GM19025 (cell line): ENCODE results near the gene DYSF.

Experiments
- ATAC-seq: cut with Tn5 transposase; IDR thresholded peaks from one replicate; pipeline ENCODE4 v1.9.1; 2021; ENCODE audit warnings: mild to moderate bottlenecking, low read depth, moderate library complexity; ENCODE audit not compliant: unreplicated experiment

DYSF gene

GRCh38 chr2:71496156-71496770, 42.9 kb downstream of the DYSF start:
- ATAC-seq, result no peak

- ATAC-seq, result no peak
Measured at GRCh38 chr2:71498261-71498701, 44.9 kb downstream of the DYSF start.

- ATAC-seq, result no peak
Measured at GRCh38 chr2:71499691-71500090, 46.3 kb downstream of the DYSF start.

DNA sequence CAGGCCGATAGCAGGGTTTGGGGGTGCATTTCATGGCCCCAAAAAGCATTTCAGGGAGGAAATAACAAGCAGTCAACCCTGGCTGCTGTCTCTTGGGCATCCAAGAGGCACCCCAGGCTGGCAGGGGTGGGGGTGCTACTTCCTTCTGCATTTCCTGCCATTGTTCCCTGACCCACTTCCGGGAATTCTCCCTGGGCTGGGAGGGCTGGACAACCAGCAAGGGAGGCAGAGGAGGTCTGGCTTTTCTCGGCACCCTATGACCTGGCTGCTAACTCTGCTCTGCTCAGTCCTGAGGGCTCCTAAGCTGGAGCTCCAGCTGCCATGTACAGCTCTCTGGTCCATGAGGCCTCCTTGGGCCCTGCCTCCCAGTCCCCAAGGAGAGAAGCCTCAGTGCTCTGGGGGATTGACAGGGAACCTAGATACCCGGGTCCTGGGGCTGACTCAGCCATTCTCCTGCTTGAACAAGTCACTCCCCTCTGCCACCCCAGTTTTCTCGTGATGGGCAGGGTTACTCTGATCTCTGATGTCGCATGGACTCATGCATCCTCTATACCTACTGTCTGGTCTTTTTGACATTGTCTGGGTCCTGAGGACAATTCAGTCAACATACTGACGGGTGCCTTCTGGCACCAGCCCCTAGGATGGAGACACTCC, 47.2 kb downstream of the DYSF start:
- no peak for ATAC-seq

DNA sequence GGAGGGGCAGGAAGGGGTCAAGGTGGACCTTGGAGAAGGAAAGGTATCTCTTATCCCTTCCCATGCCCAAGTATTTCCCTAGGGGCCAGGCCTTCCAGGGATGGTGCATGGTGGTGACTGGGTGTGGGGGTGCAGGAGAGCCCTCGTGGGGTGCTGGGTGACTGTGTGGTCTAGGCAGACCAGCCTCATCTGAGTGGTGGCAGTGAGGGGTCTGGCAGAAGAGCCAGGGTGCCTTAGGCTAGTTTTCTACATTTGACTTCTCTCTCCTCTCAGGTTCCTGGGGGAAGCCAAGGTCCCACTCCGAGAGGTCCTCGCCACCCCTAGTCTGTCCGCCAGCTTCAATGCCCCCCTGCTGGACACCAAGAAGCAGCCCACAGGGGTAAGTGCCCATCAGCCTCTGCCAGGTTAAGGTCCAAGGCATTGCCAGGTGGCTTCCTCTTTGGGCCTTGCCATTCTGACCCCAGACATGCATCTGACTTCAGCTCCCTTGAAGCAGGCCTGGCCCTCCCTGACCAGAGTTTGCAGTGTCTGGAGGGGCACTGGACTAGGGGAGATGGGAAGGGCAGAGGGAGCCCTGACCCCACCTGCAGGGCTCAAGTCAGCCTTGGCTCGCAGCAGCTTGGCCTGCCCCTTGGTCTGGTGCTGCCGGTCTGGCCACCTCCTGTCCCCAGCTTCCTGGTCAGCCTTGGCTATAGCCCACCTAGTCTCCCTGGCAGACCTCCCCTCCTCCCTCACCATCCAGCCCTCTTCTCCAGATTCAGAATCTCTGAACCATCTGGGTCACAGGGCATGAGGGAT, 49.8 kb downstream of the DYSF start:
- ATAC-seq, result no peak

GRCh38 chr2:71503837-71504236, 50.5 kb downstream of the DYSF start:
- no peak for ATAC-seq

DNA sequence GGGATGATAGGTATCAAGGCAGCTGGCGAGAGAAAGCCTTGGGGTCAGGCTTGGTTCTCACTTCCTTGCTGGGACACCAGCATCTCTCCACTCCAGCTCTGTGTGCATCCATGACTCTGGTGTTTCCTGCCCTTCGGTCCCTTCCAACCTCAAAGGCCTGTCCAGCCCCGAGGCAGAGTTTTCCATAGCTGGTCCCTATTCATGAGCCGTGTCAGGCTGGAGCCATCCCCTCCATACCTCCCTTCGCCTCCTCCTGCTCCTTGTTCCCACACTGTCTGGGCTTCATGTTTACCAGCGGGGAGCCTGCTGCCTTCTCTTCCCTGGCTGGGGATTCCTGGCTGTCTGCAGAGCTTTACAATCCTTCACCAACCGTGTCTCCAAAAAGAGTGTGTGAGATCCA, 51.2 kb downstream of the DYSF start:
- no peak for ATAC-seq

DNA sequence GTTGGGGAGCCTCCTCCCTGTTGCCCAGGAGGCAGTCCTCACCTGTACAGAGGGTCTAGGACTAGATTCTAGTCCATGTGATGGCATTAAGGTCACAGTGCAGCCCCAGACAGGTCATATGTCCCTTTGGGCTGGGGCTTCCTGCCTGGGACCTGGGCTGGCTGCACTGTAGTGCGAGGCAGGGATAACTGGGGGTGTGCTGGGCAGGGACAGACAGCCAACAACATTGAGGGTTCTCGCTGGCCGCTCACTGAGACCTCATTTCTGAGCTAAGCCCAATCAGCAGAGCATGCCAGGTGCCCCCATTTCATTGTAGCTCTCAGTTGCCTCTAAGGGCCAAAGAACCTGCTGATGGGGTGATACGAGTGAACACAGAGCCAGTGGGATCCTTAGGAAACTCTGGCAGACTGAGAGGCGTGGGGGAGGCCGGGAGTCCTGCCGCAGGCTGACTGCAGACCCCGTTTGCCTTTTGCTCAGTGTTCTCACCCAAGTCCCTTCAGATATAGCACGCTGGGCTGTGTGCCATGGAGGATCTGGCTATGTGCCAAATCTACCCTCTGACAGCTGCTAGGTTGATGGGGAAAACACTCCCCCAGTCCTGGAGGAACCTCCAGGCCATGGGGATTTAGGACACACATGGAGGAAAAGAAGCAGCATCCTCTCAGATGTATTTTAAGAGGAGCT, 51.9 kb downstream of the DYSF start:
- ATAC-seq, result no peak

DNA sequence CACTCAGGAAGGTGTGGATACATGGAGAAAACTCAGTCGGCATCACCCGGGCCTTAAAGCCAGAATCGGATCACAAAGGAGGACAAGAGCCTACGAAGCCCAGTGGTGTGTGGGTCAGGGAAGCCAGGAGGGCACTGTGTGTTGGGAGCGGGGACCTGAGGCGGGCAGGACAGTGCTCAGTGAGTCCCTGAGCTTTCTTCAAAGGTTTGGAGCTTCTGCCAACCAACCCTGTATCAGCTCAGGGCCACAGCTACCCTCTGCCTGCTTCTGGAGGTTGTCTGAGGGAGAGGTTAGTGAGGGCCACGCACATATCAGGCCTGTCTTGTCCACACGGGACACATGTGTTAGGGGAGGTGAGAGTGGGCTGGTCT, 52.4 kb downstream of the DYSF start:
- ATAC-seq, result no peak

GRCh38 chr2:71506222-71507153, 53.1 kb downstream of the DYSF start:
- no peak for ATAC-seq

GRCh38 chr2:71507476-71507875, 54.1 kb downstream of the DYSF start:
- no peak for ATAC-seq

- no peak for ATAC-seq
Measured at GRCh38 chr2:71510196-71510807, 56.9 kb downstream of the DYSF start.

- no peak for ATAC-seq
Measured at GRCh38 chr2:71510938-71511337, 57.6 kb downstream of the DYSF start.

DNA sequence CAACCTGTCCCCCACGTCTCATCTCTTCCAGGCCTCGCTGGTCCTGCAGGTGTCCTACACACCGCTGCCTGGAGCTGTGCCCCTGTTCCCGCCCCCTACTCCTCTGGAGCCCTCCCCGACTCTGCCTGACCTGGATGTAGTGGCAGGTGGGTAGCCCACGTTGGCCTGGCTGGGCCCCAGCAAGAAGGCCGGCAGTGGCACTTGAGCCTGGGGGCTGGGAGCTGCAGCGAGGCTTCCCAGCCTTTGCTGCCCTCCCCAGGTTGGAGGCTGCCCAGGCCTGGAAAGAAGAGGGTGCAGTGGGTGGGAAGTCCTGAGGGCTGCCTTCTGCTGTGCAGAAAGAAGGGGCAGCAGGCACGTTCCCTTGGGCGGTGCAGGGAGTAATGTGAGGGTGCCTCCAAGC, 58.4 kb downstream of the DYSF start:
- no peak for ATAC-seq

- no peak for ATAC-seq
Measured at GRCh38 chr2:71512386-71512785, 59.0 kb downstream of the DYSF start.

GRCh38 chr2:71513096-71513495, 59.7 kb downstream of the DYSF start:
- no peak for ATAC-seq

DNA sequence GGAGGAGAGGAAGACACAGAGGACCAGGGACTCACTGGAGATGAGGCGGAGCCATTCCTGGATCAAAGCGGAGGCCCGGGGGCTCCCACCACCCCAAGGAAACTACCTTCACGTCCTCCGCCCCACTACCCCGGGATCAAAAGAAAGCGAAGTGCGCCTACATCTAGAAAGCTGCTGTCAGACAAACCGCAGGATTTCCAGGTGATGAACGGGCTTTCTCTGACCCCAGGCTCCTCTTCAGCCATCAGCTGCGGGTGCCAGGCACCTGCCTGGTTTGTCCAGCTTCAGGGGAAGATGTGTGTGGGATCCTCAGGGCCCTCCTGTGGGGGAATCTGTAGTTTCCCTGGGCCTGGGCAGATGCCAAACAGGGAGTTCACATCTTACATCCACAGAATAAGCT, 60.4 kb downstream of the DYSF start:
- no peak for ATAC-seq

DNA sequence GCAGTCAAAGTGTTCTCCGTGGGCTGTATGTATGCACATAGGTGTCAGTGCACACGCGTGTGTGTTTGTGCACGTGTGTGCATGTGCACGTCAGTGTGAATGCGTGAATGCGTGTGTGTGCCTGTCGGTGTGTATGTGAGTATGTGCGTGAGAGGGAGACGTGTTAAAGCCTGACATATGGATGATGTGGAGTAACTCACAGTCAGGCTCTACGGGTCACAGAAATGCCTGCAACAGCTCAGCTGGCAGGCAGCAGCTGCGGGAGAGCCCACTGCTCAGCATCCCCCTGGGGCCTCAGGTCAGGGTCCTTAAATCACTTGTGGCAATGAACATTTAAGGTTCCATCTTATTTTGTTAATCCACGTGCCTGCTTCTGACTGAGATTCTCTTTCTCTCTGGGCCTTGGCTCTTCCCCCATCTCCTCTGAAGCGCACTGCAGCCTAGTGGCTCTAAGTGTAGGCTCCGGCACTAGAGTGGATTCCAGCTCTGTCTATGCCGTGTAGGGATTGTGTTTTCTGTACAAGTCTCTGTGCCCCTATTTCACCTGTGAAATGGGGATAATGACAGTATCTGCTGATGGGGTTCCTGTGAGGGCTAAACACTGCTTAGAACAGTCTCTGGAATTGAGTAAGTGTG, 63.0 kb downstream of the DYSF start:
- no peak for ATAC-seq

DNA sequence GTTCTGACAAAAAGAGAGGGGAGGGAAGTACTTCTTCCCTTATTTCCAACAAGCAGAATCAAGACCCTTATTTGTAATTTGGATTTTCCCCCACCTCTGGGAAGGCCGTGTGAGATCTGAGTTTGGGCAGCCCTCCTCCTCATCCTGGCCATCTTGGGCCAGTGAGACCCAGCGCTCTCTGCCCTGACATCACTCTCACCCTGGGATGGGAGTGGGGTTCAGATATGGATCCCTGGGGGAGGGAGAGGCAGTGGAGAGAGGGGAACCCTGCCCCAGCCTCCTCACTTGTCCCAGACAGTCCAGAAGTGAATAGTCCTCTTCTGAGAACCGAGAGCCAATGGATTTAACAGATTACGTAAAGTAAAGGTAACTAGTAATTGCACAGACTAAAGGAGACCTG, 64.5 kb downstream of the DYSF start:
- no peak for ATAC-seq
